Esophagus squamous epithelium (tissue), 4 donors: Measurements from ENCODE around the gene CTF1.

Experiments used
- POLR2A ChIP-seq, 4 donors: fragments of 450-650 bp; IDR thresholded peaks; one replicate each; pipeline ENCODE4 v1.6.1; 2017; ENCODE audit warnings: antibody characterized with exemption in 4 of 4, mild to moderate bottlenecking in 4 of 4, moderate library complexity in 3 of 4
- TF ChIP-seq, protein P1 (sequence below), 6 experiments: fragments of 450-650 bp in 4 of 6; fragments of 200-600 bp in 2 of 6; sonication (generic) in 2 of 6; IDR thresholded peaks; one replicate each; pipeline ENCODE4 v1.5.1; 2016 to 2019; ENCODE audit warnings: antibody characterized with exemption in 6 of 6, mild to moderate bottlenecking in 4 of 6, moderate library complexity in 4 of 6

DNA sequence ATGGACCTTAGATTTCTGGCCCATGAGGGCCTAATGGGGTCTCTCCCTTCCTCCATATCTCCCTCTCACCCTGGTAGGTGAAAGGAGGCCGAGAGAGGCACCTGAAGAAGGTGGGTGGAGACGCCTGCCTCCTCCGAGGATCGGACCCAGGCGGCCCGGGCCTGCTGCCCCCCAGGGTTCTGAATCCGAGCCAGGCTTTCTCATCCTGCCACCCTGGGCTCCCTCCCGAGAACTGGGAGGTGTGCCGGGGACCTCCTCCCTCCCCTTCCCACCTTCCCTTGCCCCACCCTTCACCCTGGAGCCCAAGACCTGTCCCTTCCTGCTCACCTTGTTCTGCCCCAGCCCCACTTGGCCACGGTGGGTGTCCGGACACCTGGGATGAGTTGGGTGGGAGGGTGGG lies 32.0 kb downstream of the CTF1 start:
- TF ChIP-seq, protein P1, sequence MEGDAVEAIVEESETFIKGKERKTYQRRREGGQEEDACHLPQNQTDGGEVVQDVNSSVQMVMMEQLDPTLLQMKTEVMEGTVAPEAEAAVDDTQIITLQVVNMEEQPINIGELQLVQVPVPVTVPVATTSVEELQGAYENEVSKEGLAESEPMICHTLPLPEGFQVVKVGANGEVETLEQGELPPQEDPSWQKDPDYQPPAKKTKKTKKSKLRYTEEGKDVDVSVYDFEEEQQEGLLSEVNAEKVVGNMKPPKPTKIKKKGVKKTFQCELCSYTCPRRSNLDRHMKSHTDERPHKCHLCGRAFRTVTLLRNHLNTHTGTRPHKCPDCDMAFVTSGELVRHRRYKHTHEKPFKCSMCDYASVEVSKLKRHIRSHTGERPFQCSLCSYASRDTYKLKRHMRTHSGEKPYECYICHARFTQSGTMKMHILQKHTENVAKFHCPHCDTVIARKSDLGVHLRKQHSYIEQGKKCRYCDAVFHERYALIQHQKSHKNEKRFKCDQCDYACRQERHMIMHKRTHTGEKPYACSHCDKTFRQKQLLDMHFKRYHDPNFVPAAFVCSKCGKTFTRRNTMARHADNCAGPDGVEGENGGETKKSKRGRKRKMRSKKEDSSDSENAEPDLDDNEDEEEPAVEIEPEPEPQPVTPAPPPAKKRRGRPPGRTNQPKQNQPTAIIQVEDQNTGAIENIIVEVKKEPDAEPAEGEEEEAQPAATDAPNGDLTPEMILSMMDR (IDR thresholded peaks at IDR 0.05), result no peak
- no peak for TF ChIP-seq POLR2A (IDR thresholded peaks at IDR 0.05)
